Colonic mucosa (tissue), 4 donors: Measurements from ENCODE around the gene SYPL1. TPM values are rescaled to one million over a fixed set of nuclear protein-coding genes. Genes with fewer than 3 reads are reported as not detected.

ENCODE experiments used
- DNase-seq: peaks from one replicate; pipeline ENCODE4 v3.0.0-alpha.2; 2020
- H3K27ac ChIP-seq: fragments of 200-600 bp; one replicate; pipeline ENCODE4 v1.8.0; 2021
- H3K27me3 ChIP-seq: fragments of 200-600 bp; one replicate; pipeline ENCODE4 v1.8.0; 2021
- H3K36me3 ChIP-seq: fragments of 200-600 bp; one replicate; pipeline ENCODE4 v1.8.0; 2021
- H3K4me1 ChIP-seq: fragments of 200-600 bp; one replicate; pipeline ENCODE4 v1.8.0; 2021; ENCODE audit warnings: mild to moderate bottlenecking
- H3K4me3 ChIP-seq: fragments of 200-600 bp; one replicate; pipeline ENCODE4 v1.8.0; 2021
- H3K9ac ChIP-seq, 2 donors: one replicate each; pipeline ENCODE4 v1.7.0; 2013; ENCODE audit warnings: control low read depth in 2 of 2, low read depth in 2 of 2, low read length in 2 of 2
- H3K9me3 ChIP-seq: fragments of 200-600 bp; one replicate; pipeline ENCODE4 v1.8.0; 2021
- intact Hi-C: fragments of 100-400 bp; cut with DNase I; formaldehyde crosslinking; loops from one replicate; pipeline ENCODE4 v1.14.1; 2022
- total RNA-seq, 2 donors: library from RNA; stranded (reverse); fragmentation: NEBNext Ultra II Directional in 1 of 2; extraction: Animal tissue kit (Norgen Biotek cat#: 25700) in 1 of 2; gene quantifications; one replicate each; pipeline ENCODE4 v1.2.1, GENCODE V29; 2021
- TF ChIP-seq, protein P1 (sequence below): fragments of 200-600 bp; IDR thresholded peaks from one replicate; pipeline ENCODE4 v1.8.0; 2022; ENCODE audit warnings: antibody characterized with exemption, mild to moderate bottlenecking
- donor health status: healthy.
- donor health status: DM: no; HTN: no; CAD: no.
- donor health status: DM: no; HTN: no; CAD: no.

SYPL1 gene
- total RNA-seq, 2 donors from 2014 or later, result 89.0 to 94.0 TPM

DNA sequence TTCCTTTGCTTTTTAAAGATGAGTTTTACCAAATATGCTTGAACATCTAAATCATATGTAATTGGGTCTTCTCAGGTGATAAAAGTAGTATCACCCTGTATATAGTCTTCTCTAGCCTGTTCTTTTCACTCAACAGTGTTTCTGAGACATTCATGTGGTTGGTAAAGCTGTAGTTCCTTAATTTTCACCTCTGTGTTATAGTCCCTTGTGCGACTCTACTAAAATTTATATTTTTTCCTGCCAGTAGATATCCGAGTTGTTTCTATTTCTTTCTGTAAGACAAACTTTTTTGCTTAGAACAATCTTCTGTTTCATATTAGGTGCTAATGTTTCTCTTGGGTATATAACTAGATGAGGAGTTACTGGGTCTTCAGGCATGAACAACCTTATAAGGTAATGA is 35.6 kb downstream of the SYPL1 start:
- TF ChIP-seq, protein P1, sequence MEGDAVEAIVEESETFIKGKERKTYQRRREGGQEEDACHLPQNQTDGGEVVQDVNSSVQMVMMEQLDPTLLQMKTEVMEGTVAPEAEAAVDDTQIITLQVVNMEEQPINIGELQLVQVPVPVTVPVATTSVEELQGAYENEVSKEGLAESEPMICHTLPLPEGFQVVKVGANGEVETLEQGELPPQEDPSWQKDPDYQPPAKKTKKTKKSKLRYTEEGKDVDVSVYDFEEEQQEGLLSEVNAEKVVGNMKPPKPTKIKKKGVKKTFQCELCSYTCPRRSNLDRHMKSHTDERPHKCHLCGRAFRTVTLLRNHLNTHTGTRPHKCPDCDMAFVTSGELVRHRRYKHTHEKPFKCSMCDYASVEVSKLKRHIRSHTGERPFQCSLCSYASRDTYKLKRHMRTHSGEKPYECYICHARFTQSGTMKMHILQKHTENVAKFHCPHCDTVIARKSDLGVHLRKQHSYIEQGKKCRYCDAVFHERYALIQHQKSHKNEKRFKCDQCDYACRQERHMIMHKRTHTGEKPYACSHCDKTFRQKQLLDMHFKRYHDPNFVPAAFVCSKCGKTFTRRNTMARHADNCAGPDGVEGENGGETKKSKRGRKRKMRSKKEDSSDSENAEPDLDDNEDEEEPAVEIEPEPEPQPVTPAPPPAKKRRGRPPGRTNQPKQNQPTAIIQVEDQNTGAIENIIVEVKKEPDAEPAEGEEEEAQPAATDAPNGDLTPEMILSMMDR, result no peak
- intact Hi-C loops, result no loop called here
- DNase-seq, result no peak
- H3K9ac ChIP-seq, result no peak overlapping the region
- H3K4me3 ChIP-seq, result no peak overlapping the region
- H3K9me3 ChIP-seq, result no peaks in the 10 kb centered on the region
- H3K27me3 ChIP-seq, result no peaks in the 10 kb centered on the region
- no peak overlapping the region for H3K27ac ChIP-seq
- H3K4me1 ChIP-seq, result peaks cover 9% of the 10 kb centered on the region
- no peaks in the 10 kb centered on the region for H3K36me3 ChIP-seq

- Histone ChIP-seq H3K4me1 (peaks cover 15% of the 10 kb centered on the region), H3K9ac (no peak overlapping the region), H3K36me3 (no peaks in the 10 kb centered on the region), H3K27ac (no peak overlapping the region), H3K27me3 (no peaks in the 10 kb centered on the region), H3K4me3 (no peak overlapping the region), H3K9me3 (no peaks in the 10 kb centered on the region)
- intact Hi-C loops, result no loop called here
- TF ChIP-seq, protein P1, result no peak
- no peak for DNase-seq
These were observed 36.2 kb downstream of the SYPL1 start for GRCh38 chr7:106075937-106076336.

GRCh38 chr7:106074257-106074656 is 37.9 kb downstream of the SYPL1 start:
- Histone ChIP-seq H3K27me3 (no peaks in the 10 kb centered on the region), H3K9me3 (no peaks in the 10 kb centered on the region), H3K9ac (no peak overlapping the region), H3K36me3 (no peaks in the 10 kb centered on the region), H3K4me1 (peaks cover 16% of the 10 kb centered on the region), H3K27ac (no peak overlapping the region), H3K4me3 (no peak overlapping the region)
- intact Hi-C loops, result loop anchor here (5.0 kb wide), 1 partner anchor 38 kb away; the partner anchor contains the start of gene SYPL1
- DNase-seq, result no peak
- TF ChIP-seq, protein P1, result no peak

- Histone ChIP-seq H3K4me1 (peaks cover 16% of the 10 kb centered on the region), H3K27me3 (no peaks in the 10 kb centered on the region), H3K4me3 (no peak overlapping the region), H3K36me3 (no peaks in the 10 kb centered on the region), H3K27ac (no peak overlapping the region), H3K9me3 (no peaks in the 10 kb centered on the region), H3K9ac (no peak overlapping the region)
- DNase-seq, result no peak
- TF ChIP-seq, protein P1, result no peak
- intact Hi-C loops, result loop anchor here (5.0 kb wide), 1 partner anchor 39 kb away; the partner anchor contains the start of gene SYPL1
These were observed 38.4 kb downstream of the SYPL1 start for GRCh38 chr7:106073701-106074100.

DNA sequence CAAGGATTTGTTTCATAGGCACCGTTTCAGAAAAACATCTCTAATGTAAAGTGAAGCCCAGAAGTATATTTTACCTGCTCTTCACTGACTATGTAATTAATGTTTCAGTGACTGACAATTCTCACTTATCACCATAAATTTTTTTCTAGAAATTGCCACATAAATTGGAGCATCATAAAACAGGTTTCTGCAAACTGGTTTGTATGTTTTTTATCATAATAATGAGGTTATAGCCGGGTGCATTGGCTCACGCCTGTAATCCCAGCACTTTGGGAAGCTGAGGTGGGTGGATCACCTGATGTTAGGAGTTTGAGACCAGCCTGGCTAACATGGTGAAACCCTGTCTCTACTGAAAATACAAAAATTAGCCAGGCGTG is 39.4 kb downstream of the SYPL1 start:
- Histone ChIP-seq H3K4me3 (no peak overlapping the region), H3K36me3 (no peaks in the 10 kb centered on the region), H3K27ac (peak overlapping the region; percentile 91), H3K27me3 (no peaks in the 10 kb centered on the region), H3K9me3 (no peaks in the 10 kb centered on the region), H3K9ac (no peak overlapping the region), H3K4me1 (peaks cover 16% of the 10 kb centered on the region)
- intact Hi-C loops, result loop anchor here (5.0 kb wide), 1 partner anchor 40 kb away; the partner anchor contains the start of gene SYPL1
- DNase-seq, result no peak
- TF ChIP-seq, protein P1, result no peak
